ENCODE results near the gene MUL1.

The MUL1 gene

GRCh38 chr1:20476265-20477038 is 31.5 kb downstream of the MUL1 start:
- DNase-seq (ENCODE audit: low read depth) = no peak
- no peak overlapping the region for H3K4me3 ChIP-seq (ENCODE audit: control insufficient read depth, low read depth, low read length)
- TF ChIP-seq, protein P1, sequence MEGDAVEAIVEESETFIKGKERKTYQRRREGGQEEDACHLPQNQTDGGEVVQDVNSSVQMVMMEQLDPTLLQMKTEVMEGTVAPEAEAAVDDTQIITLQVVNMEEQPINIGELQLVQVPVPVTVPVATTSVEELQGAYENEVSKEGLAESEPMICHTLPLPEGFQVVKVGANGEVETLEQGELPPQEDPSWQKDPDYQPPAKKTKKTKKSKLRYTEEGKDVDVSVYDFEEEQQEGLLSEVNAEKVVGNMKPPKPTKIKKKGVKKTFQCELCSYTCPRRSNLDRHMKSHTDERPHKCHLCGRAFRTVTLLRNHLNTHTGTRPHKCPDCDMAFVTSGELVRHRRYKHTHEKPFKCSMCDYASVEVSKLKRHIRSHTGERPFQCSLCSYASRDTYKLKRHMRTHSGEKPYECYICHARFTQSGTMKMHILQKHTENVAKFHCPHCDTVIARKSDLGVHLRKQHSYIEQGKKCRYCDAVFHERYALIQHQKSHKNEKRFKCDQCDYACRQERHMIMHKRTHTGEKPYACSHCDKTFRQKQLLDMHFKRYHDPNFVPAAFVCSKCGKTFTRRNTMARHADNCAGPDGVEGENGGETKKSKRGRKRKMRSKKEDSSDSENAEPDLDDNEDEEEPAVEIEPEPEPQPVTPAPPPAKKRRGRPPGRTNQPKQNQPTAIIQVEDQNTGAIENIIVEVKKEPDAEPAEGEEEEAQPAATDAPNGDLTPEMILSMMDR (IDR thresholded peaks at IDR 0.05; ENCODE audit: control insufficient read depth, insufficient read depth, low read depth, low read length, missing control alignments) = no peak

DNA sequence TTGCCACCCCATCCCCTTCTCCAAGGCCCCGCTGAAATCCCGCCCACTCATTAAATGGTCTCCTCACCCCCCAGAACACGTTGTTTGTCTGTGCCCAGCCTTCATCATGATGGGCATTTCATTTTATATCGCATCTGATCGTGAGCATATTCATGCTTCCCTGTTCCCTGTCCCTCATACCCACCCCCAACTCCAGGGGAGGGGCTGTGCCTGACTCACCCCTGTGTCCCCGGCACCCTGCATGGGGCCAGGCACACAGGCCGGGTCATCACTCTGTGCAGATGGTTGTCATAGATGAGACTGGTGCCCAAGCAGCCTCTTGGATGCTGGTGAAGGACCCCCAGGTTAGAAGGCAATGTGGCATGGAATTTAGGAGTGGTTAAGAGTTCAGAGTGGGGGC is 33.0 kb downstream of the MUL1 start:
- no peak for DNase-seq (ENCODE audit: low read depth)
- TF ChIP-seq, protein P1 (IDR thresholded peaks at IDR 0.05; ENCODE audit: control insufficient read depth, insufficient read depth, low read depth, low read length, missing control alignments) = no peak
- H3K4me3 ChIP-seq (ENCODE audit: control insufficient read depth, low read depth, low read length) = no peak overlapping the region

DNA sequence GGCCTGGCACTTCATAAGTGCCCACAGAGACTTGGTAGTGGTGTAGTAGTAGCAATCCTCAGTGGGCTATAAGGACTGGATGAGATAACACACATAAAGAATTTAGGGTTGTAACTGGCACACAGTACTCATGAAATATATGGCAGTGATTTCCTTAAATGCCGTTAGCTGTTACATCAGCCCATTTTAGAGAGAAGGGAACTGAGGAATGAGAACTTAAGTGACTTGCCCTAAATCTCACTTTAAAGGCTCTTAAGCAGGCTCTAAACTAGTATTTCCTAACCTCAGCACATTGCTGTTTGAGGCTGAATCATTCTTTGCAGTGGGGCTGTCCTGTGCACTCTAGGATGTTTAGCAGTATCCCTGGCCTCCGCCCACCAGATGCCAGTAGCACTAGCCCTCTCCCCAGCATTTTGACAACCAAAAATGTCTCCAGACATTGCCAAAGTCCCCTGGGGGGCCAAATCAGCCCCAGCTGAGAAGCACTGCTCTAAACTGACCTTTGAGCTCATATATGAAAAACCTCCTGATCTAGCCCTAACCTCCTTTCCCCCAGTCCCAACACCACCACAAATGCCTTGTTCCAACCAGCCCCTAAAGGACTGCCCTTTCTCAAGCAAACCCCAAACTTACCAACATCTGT is 33.5 kb downstream of the MUL1 start:
- no peak for DNase-seq (ENCODE audit: low read depth)
- TF ChIP-seq, protein P1 (IDR thresholded peaks at IDR 0.05; ENCODE audit: control insufficient read depth, insufficient read depth, low read depth, low read length, missing control alignments) = no peak
- no peak overlapping the region for H3K4me3 ChIP-seq (ENCODE audit: control insufficient read depth, low read depth, low read length)

DNA sequence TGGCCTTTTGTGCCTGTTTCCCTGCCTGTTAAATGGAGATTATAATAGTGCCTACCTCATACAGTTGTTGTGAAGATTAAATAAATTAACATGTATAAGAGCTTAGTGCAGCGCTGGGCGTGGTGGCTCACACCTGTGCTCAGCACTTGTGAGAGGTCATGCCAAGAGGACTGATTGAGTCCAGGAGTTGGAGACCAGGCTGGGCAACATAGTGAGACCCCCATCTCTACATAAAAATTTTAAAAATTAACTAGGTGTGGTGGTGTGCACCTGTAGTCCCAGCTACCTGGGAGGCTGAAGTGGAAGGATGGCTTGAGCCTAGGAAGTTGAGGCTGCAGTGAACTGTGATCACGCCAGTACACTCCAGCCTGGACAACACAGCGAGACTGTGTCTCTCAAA is 34.1 kb downstream of the MUL1 start:
- no peak for DNase-seq (ENCODE audit: low read depth)
- TF ChIP-seq, protein P1 (IDR thresholded peaks at IDR 0.05; ENCODE audit: control insufficient read depth, insufficient read depth, low read depth, low read length, missing control alignments) = no peak
- H3K4me3 ChIP-seq (ENCODE audit: control insufficient read depth, low read depth, low read length) = no peak overlapping the region

- DNase-seq (ENCODE audit: low read depth) = no peak
- TF ChIP-seq, protein P1 (IDR thresholded peaks at IDR 0.05; ENCODE audit: control insufficient read depth, insufficient read depth, low read depth, low read length, missing control alignments) = no peak
- H3K4me3 ChIP-seq (ENCODE audit: control insufficient read depth, low read depth, low read length) = no peak overlapping the region
These were observed 34.9 kb downstream of the MUL1 start for GRCh38 chr1:20472860-20473711.

DNA sequence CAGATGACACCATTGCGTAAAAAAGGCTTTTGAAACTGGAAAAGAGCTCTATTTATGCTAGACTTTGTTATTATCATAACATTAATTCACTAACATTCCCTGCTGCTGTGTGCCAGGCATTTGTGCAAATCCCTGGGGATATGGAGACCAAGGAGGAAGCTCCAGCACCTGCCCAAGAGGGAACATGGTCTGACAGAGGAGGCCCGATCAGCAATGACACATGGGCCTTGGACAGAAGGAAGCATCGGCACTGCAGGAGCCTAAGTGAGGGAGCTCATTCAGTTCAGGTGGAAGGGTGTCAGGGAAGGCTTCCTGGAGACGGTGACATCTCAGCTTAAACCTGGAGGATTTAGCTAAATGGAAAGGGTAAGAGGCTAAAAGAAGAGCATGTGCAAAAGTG is 35.8 kb downstream of the MUL1 start:
- DNase-seq (ENCODE audit: low read depth) = no peak
- no peak overlapping the region for H3K4me3 ChIP-seq (ENCODE audit: control insufficient read depth, low read depth, low read length)
- TF ChIP-seq, protein P1 (IDR thresholded peaks at IDR 0.05; ENCODE audit: control insufficient read depth, insufficient read depth, low read depth, low read length, missing control alignments) = no peak
